ENCODE measurements around the gene PTPN1. TPM values are rescaled to one million over a fixed set of nuclear protein-coding genes. Genes with fewer than 3 reads are reported as not detected.
A peak's percentile ranks its signal among the peaks of the same experiment; 100 is the strongest.

Gene PTPN1
- total and polyA plus RNA-seq, 2 donors (not counting 3 experiments of a cell fraction or from before 2014, with no cell fraction given) = 41.1 to 64.3 TPM

DNA sequence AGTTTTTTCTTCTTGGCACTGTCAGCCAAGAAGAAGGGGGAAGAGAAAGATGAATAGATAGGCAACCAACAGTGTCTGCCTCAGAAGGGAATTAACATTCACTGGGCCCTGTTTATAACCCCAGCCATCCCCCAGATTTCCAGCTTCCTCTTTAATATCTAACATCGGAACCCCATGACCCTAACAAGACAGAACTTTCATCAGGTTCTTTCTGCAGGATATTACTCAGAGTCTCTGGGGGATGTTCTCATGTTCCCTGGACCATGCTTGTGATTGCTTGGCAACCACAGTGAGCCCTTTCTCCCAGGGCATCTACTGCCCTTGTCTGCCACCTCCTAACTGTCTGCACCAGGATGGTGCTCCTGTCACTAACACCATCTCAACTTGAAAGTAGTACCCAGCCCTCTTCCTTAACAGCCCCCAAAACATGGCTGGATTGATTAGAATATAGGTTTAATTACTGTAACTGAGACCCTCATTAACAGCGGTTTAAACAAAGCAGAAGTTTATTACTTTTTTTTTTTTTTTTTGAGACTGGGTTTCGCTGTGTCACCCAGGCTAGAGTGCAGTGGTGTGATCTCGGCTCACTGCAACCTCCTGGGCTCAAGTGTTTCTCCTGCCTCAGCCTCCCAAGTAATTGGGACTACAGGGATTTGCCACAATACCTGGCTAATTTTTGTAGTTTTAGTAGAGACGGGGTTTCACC is 12.0 kb upstream of the PTPN1 start:
- H3K27ac ChIP-seq (ENCODE audit: insufficient read depth, low read depth, low read length) = peak overlapping the region; percentile 57

More for the DNA sequence above, 12.0 kb upstream of the PTPN1 start:
- Histone ChIP-seq H3K4me1 (ENCODE audit: control insufficient read depth, extremely low read depth, insufficient read depth, low read length) (peaks cover 23% of the 10 kb centered on the region), H3K9me3 (replicated peaks; ENCODE audit: control insufficient read depth, insufficient read depth, low read length) (no peaks in the 10 kb centered on the region), H3K4me3 (replicated peaks in 1 of 3; ENCODE audit: insufficient read depth in 1 of 3, low read depth in 1 of 3, low read length in 3 of 3) (no peak overlapping the region), H3K4me2 (ENCODE audit: insufficient read depth, low read length) (no peak overlapping the region), H3K36me3 (ENCODE audit: control insufficient read depth in 2 of 2, extremely low read depth in 1 of 2, insufficient read depth in 2 of 2, low read length in 2 of 2) (no peaks in the 10 kb centered on the region), H2AFZ (ENCODE audit: low read depth, low read length) (peak overlapping the region; percentile 28), H3K79me2 (ENCODE audit: control insufficient read depth, insufficient read depth, low read length) (no peaks in the 10 kb centered on the region), H3K9me1 (replicated peaks; ENCODE audit: control insufficient read depth, extremely low read depth, insufficient read depth, low read length) (no peaks in the 10 kb centered on the region), H4K20me1 (replicated peaks; ENCODE audit: control insufficient read depth, extremely low read depth, insufficient read depth, low read length) (no peaks in the 10 kb centered on the region), H3K9ac (replicated peaks; ENCODE audit: extremely low read depth, insufficient read depth, low read length) (no peak overlapping the region), H3K27me3 (ENCODE audit: control insufficient read depth in 2 of 2, insufficient read depth in 2 of 2, low read length in 2 of 2) (no peaks in the 10 kb centered on the region)
- dilution Hi-C loops (cut with MboI; ENCODE audit: extremely low pct_ligation_motif_present, low sequenced_read_pairs) = no loop called here
- FAIRE-seq (peak; percentile 92), DNase-seq (ENCODE audit: low read depth, low spot score) (peak; percentile 65)
- BruUV-seq (replicated peaks) = no TSS peak
- ChIA-PET CTCF (interaction anchor here (1.0 to 1.5 kb wide), 4 partner anchors 11 to 72 kb away, joined by 3 to 5 read pairs (median 3); no protein-coding TSS in a partner anchor), POLR2A (interaction anchor here (0.7 kb wide), 1 partner anchor 74 kb away, joined by 3 read pairs; no protein-coding TSS in a partner anchor)
- TF ChIP-seq JUN (IDR thresholded peaks at IDR 0.05; ENCODE audit: borderline replicate concordance, insufficient read depth, insufficient read length, low read depth) (peak; percentile 50), POLR2AphosphoS5 (IDR thresholded peaks at IDR 0.05; ENCODE audit: insufficient read depth, low read depth, low read length) (peak; percentile 54), GATA2 (IDR thresholded peaks at IDR 0.05; ENCODE audit: insufficient read depth, insufficient read length, low read depth, low read length) (peak; percentile 92), CTCF (IDR thresholded peaks at IDR 0.05; ENCODE audit: extremely low read depth in 1 of 2, insufficient read depth in 1 of 2, low read depth in 1 of 2, low read length in 2 of 2) (no peak), FOS (IDR thresholded peaks at IDR 0.05; ENCODE audit: borderline replicate concordance, insufficient read depth, low read length) (peak; percentile 68)
- intact Hi-C loops (cut with micrococcal nuclease) = no loop called here

Data from endothelial cell of umbilical vein (primary cell).